Esophagus squamous epithelium (tissue), 4 donors: ENCODE data around the gene SORCS1.

Source experiments
- CTCF ChIP-seq, 6 experiments: fragments of 450-650 bp in 4 of 6; fragments of 200-600 bp in 2 of 6; sonication (generic) in 2 of 6; IDR thresholded peaks; one replicate each; pipeline ENCODE4 v1.5.1; 2016 to 2019; ENCODE audit warnings: antibody characterized with exemption in 6 of 6, mild to moderate bottlenecking in 4 of 6, moderate library complexity in 4 of 6
- POLR2A ChIP-seq, 4 donors: fragments of 450-650 bp; IDR thresholded peaks; one replicate each; pipeline ENCODE4 v1.6.1; 2017; ENCODE audit warnings: antibody characterized with exemption in 4 of 4, mild to moderate bottlenecking in 4 of 4, moderate library complexity in 3 of 4

- no peak for TF ChIP-seq CTCF (IDR thresholded peaks at IDR 0.05)
- TF ChIP-seq POLR2A (IDR thresholded peaks at IDR 0.05) = no peak
Observed at GRCh38 chr10:106560925-106561640, 603.4 kb downstream of the SORCS1 start.
